Right forelimb (tissue), 1 donor: ENCODE results near the gene CCS.
A peak's percentile ranks its signal among the peaks of the same experiment; 100 is the strongest.
"Not testable (repeated sequence)": the region's sequence is repeated elsewhere in the genome, so short reads cannot be mapped to it uniquely, and the experiment has no call there.

Experiments used
- DNase-seq: peaks from one replicate; pipeline ENCODE4 v3.0.0-alpha.2; 2018

Gene CCS

DNA sequence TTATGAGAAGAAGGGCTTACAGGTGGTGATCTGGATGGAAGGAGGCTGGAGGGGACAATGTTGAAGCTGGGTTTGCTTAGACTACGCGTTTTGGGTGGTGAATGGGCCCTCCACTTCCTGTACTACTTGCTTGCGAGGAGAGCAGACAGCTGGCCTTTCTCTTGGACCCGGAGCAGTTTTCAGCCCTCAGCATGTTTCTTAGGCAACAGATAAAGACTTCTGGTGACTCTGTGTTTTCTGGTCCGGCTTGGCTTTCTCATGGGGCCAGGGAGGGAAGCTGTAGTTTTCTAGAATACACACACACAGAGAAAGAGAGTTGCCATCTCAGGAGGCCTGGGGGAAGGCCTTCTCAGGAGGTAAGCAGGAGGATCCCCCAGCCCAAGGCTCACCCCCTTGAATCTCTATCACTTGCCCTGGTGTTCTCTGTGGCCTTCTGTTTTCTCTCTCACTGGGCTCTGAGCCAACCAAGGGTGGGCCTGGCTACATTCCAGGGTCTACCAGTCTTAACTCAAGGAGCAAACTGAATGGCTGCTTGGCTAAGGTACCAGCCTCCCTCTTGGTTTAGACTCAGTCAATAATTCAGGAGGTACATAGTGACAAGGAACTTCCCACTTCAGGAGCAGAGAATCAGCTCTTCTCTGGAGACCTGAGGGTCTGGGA is 2.4 kb downstream of the CCS start:
- DNase-seq: no peak

DNA sequence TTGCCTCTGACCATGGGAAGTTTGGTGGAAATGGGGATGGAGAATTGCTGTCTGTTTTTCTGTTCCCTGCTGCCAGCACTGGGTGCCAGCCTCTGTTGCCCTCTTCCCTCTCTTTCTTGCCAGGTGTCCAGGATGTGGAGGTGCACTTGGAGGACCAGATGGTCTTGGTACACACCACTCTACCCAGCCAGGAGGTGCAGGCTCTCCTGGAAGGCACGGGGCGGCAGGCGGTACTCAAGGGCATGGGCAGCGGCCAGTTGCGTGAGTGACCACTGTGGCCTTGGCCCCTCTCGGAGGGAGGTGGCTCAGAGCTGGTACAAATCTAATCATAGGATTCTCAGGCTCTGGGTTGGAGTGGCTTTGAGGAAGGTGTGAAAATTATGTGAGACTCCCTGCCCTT is 6.0 kb downstream of the CCS start:
- DNase-seq: no peak

DNA sequence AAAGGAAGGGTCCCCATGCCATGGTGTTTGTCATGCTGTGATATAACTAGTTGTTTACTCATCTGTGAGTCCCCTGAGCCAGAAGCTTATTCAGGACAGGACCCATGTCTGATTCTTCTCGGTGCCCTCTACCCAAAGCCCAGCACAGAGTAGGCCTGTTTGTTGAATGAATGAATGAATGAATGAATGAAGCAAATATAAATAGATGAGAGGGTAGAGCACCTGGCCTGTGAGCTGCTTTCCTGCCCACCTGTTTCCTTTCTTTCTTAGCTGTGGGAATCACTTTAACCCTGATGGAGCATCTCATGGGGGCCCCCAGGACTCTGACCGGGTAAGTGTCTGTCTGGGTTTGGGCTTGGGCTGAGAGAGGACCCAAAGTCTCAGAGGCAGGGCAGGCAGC is 7.2 kb downstream of the CCS start:
- DNase-seq: no peak

DNA sequence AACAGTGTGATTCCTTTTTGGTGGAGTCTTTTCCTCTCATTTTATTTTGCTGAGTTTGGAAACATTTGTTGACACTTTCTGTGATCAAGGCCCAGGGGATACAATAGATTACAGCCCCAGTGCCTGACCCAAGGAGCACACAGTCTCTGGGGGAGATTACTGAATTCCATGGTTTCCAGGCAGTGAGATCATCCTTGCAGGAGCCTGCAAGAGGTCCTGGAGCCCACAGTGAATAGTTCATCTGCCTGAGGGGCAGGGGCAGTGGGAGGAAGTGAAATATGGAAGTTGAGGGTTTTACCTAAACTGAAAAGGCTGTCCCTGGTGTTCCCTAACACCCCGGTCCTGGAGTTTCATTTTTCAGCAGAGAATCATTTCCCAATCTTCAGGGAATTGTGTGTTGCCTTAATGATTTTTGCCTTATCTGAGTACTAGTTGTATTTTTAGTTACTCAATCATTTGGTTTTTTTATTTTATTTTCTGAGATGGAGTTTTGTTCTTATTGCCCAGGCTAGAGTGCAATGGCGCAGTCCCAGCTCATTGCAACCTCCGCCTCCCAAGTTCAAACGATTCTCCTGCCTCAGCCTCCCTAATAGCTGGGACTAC is 7.7 kb downstream of the CCS start:
- DNase-seq: no peak

DNA sequence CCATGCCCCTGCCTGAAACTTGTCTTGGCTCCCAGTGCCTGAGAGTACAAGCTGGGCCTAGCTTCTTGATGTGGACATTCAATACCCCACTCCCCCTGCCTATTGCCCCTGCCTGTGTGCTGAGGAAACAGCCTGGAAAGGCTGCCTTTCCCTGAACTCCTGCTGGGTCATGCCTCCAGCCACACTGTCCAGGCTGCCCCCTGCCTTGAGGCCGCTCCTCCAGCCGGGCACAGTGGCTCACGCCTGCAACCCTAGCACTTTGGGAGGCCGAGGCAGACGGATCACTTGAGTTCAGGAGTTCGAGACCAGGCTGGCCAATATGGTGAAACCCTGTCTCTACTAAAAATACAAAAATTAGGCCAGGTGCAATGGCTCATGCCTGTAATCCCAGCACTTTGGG is 10.1 kb downstream of the CCS start:
- no peak for DNase-seq

DNA sequence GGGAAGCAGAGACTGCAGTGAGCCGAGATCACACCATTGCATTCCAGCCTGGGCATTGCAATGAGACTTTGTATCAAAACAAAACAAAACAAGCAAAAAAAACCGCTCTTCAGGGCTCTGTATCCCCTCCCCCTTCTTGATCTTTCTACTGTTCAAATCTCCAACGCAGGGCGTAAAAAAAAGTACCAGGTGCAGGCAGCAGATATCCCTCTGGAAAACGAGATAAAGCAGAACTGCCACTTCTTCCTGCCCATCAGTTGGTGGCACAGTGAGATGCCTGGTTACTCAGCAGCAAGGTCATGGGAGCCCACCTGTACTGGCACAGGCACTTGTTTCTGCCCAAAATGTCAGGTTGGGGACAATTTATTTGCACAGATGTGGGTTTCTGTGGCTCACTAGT is 11.2 kb downstream of the CCS start:
- DNase-seq: no peak

DNA sequence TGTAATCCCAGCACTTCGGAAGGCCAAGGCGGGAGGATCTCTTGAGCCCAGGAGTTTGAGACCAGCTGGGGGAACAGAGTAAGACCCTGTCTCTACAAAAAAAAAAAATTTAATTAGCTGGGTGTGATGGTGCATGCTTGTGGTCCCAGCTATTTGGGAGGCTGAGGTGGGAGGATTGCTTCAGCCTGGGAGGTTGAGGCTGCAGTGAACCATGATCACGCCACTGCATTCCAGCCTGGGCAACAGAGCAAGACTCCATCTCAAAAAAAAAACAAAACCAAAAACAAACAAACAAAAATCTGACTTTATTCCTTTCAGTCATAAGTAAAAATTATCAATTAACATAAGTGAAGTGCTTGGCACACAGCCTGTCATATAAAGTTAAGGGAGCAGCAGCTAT is 13.6 kb downstream of the CCS start:
- DNase-seq: not testable (repeated sequence)

DNA sequence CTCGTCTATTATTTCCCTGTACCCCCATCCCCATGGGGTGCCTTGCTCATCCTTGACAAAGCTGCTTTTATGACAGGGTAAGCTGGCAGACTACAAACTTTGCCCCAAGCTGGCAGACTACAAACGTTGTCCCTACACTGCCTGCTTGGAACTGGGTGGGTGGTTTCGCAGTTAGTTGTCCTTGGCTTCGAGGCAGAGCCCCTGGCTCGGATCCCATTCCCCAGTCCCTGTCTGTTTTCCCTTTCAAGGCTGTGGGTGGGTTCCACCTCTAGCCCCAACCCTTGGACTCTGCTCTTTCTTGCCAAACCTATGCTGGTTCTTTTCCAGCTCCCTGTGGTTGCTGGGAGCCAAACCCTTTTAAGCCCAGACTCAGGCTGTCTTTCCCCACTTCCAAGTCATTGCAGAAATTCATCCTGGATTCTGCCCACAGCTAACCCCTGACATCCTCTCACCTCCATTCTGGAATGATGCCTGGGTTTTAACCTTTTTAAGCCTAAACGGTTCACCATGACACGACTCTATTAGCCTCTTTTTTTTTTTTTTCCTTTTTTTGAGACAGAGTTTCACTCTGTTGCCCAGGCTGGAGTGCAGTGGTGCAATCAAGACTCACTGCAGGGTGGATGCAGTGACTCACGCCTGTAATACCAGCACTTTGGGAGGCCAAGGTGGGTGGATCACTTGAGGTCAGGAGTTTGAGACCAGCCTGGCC is 14.3 kb downstream of the CCS start:
- peak; percentile 85 for DNase-seq

DNA sequence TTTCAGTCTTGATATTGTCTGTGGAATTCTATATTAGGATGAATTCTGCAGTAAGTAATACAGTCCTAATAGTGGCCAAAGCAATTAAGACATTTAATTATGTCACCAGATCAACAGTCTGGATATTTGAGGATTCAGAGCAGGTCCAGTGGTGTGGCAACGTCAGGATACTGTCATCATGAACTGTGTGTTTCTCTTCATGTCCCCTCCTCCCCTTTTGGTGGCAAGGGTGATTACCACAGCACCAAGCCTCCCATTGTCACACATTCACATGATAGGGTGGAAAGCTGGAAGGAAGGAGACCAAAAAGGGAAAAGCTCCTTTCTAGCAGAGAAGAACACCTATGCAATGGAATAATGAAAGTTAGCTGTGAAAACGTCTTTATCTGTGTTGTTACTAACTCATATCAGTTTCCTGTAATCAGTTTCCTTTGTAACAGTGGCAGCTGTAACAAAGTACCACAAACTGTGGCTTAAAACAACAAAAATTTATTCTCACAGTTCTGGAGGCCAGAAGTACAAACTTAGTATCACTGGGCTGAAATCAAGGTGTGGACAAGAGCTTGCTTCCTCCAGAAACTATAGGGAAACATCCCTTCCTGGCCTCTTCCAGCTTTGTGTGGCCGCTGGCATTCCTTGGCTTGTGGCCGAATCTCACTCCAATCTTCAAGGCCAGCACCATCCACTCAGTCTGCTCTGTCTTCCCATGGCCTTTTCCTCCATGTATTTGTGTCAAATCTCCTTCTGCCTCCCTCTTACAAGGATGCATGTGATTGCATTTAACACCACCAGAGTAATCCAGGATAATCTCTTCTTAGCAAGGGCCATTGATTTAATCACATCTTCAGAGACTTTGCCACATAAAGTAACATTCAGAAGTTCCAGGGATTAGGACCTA is 17.0 kb downstream of the CCS start:
- no peak for DNase-seq

DNA sequence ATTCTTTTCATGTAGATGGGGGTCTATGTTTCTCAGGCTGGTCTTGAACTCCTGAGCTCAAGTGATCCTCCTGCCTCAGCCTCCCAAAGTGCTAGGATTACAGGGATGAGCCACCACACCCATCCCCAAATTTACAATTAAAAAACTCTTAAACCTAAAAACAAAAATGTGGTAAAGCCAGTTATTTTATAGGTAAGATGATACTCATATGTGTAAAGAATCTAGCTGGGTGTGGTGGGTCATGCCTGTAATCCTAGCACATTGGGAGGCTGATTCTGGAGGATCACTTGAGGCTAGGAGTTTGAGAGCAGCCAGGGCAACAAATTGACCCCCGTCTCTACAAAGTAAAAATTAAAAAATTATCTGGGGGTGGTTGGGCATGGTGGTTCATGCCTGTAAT is 19.5 kb downstream of the CCS start:
- no peak for DNase-seq

DNA sequence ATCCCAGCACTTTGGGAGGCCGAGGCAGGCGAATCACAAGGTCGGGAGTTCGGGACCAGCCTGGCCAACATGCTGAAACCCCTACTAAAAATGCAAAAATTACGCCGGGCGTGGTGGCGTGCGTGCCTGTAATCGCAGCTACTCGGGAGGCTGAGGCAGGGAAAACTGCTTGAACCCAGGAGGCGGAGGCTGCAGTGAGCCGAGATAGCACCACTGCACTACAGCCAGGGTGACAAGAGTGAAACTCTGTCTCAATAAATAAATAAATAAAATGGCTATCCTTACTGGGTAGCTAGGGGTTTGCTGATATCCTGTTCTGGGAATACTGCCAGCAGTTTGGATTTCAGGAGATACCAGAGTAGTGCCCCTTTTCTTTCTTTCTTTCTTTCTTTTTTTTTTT is 21.1 kb downstream of the CCS start:
- no peak for DNase-seq

DNA sequence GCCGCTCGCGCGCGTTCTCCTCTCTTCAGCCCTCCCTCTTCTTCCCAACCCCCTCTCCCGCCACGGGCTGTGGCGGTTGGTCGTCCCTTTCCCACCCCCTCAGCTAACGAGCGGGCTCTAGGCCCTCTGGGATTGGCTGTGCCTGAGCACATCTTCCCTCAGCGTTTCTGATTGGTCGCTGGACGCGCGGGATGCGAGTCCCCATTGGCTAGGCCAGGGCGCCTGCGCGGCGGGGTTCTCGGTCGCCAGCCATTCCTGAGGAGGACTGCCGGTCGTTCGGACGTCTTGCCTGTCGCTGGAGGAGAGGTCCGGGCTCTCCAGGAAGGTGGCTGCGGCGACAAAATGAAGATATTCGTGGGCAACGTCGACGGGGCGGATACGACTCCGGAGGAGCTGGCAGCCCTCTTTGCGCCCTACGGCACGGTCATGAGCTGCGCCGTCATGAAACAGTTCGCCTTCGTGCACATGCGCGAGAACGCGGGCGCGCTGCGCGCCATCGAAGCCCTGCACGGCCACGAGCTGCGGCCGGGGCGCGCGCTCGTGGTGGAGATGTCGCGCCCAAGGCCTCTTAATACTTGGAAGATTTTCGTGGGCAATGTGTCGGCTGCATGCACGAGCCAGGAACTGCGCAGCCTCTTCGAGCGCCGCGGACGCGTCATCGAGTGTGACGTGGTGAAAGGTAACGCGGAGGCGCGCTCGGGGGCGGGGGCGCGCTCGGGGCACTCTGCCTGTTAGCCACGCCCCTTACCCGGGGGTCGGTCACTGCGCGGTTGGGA is 23.6 kb downstream of the CCS start, which contains the start of gene RBM14:
RBM14 (plus strand) TSS at position 252 of the 776 bp plus-strand sequence; CDS start at position 343, 91 bp downstream.
- peak; percentile 99 for DNase-seq

DNA sequence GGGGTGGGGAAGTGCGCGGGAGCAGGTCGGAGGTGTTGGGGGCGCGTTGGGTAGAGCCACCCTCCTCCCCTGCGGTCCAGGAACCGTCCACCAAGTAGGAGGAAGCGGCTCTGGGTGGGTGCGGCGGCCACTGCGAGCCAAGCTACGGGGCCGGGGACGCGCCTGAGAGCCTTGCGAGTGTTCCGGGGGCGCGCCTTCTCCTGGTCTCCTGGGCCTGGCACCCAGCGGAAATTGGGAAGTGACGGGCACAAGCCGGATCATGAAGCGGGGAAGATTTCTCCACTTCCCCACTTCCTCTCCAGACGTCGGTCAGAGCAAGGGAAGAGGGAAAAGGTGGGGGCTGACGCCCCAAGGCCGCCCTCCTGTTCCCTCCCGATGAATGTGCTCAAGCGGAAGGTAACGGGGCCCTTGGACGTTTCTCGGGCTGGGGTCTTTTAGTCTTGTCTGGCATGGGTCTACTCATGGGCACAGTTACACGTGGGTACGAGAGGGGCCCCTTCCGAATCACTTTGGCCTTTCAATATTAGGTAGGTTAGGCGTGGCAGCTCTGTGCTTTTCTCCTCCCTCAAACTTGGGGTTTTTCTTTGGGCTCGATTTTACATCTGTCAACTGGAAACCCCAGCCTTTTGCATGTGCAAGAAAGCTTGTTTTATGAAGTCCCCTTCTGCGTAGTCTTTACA is 24.3 kb downstream of the CCS start:
- no peak for DNase-seq

DNA sequence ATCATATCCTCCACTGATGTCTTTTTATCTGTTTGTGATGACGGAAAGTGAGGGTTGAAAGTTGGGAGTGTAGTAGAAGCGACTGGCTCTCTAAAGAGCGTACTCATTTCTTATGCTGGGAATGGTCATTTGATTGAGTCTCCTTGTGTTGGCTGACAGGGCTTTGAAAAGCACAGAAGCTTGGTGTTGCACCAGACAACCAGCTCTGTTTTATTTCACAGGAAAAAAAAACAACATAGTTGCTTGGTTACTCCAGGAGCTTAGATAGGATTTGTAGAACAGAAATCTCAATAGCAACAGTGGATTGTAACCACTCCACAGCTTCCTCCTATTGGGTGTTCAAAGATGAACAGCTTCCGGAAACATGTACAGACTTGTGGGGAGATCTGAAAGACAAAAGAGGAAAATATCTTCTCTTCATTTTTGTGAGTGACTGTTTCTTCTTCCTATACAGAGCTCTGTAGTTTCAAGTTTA is 26.1 kb downstream of the CCS start:
- no peak for DNase-seq

DNA sequence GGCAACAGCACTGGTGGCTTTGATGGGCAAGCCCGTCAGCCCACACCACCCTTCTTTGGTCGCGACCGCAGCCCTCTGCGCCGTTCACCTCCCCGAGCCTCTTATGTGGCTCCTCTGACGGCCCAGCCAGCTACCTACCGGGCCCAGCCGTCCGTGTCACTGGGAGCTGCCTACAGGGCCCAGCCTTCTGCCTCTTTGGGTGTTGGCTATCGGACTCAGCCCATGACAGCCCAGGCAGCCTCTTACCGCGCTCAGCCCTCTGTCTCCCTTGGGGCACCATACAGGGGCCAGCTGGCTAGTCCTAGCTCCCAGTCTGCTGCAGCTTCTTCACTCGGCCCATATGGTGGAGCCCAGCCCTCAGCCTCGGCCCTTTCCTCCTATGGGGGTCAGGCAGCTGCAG is 31.5 kb downstream of the CCS start:
- DNase-seq: no peak

DNA sequence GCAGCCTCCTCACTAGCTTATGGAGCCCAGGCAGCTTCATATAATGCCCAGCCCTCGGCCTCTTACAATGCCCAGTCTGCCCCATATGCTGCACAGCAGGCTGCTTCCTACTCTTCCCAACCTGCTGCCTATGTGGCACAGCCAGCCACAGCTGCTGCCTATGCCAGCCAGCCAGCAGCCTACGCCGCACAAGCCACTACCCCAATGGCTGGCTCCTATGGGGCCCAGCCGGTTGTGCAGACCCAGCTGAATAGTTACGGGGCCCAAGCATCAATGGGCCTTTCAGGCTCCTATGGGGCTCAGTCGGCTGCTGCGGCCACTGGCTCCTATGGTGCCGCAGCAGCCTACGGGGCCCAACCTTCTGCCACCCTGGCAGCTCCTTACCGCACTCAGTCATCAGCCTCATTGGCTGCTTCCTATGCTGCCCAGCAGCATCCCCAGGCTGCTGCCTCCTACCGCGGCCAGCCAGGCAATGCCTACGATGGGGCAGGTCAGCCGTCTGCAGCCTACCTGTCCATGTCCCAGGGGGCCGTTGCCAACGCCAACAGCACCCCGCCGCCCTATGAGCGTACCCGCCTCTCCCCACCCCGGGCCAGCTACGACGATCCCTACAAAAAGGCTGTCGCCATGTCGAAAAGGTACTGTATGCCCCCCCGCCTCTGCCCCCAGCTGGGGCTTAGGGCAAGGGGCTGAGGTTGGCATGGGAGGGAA is 32.2 kb downstream of the CCS start:
- DNase-seq: no peak

DNA sequence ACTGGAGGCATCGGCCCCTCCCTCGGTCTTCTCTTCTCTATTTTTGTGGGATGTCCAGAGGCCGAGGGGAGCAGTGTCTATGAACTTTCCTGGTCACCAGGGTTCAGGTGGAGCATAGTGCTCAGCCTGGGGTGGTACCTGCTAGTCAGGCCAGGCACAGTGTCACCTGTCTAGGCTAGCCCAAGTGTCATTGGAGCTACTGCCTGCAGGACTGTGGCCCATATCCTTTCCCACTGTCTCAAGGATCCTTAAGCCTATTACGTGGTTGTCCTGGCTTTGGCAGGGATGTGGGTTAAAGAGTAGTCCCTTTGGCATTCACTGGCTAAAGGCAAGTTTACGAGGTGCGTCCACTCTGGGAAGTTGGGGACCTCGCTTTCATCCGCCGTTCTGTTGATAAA is 32.8 kb downstream of the CCS start:
- DNase-seq: no peak

DNA sequence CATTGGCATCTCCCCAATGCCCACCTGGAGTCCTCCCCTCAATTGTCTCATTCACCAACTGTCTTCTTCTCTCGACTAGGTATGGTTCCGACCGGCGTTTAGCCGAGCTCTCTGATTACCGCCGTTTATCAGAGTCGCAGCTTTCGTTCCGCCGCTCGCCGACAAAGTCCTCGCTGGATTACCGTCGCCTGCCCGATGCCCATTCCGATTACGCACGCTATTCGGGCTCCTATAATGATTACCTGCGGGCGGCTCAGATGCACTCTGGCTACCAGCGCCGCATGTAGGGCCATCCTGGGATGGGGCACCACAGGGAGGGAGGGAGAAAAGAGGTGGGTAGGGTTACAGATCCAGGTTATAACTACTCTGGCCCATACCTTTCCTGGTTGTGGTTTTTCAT is 33.4 kb downstream of the CCS start:
- no peak for DNase-seq

DNA sequence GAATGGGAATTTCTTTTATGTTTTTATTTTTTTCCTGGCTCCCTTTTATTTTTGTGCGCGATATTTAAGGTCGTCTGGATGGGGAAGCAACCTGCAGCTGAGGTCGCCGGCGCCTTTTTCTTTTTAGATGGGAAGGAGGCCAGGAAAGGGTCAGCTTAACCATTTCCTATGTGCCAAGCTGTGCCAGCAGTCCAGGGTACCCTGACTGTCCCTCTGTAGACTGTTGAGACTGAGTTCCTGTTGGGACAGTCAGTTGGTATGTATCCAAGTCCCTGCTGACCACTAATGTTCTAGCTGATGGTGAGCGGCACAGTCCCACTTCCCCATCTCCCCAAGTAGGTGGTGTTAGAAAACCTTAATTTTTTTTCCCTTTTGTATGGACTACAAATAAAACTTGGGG is 33.9 kb downstream of the CCS start:
- DNase-seq: no peak

DNA sequence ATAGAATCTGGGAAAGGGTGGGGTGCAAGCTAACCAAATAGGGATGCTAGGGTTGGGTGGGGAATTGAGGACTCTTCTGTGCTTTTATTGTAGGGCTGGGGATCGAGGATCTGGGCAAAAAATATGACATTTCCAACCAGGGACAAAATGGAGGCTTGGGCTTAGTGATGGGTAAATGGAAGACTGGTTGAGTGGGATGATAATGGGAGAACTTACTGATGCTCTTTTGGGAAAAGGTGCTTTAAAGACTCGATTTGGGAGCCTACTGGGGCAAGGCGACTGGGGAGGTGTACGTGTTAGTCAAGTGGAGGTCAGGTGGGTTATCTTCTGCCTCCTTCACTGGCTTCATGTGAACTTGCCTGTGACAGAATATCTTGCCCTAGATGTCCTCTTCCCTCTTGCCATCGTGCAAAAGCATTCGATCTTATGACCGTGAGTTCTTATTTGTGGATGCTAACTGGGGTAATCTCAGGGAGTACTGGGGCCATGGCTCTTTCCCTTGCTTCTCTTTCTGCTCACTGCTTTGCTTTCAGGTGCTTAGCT is 35.1 kb downstream of the CCS start:
- DNase-seq: no peak

DNA sequence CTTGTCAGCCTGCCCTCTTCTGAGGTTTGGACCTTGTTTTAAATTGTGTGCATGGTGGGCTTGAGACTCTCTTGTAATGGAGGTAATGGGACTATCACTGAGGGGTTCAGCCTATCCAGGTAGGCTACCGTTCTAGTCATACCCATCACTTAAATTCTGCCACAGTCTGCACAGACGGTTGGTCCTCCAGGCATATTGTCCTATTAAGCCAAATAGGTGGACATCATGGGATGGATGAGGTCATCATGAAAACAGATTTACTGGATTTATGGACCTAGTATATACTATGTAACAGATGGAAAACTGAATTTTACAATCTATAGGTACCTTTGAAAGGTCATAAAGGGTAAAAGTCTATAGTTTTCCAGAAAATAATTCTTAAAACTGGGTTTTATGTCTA is 36.4 kb downstream of the CCS start:
- DNase-seq: no peak
